Keratinocyte (primary cell): ENCODE results near the gene GTF3C1. TPM values are rescaled to one million over a fixed set of nuclear protein-coding genes. Genes with fewer than 3 reads are reported as not detected.

Source experiments
- DNase-seq: peaks from one replicate; pipeline ENCODE4 v3.0.0-alpha.2; 2011; ENCODE audit warnings: low read depth, missing footprints, low spot score
- FAIRE-seq: peaks from 2 replicates; lab custom pipeline; 2011; peaks lifted over from hg19 to GRCh38; lab: Jason Lieb, UNC
- H2AFZ ChIP-seq: 2 replicates; pipeline ENCODE4 v1.6.0; 2012; ENCODE audit warnings: low read length, control low read depth, inconsistent platforms; ENCODE audit not compliant: control insufficient read depth
- H3K27ac ChIP-seq: 2 replicates; pipeline ENCODE4 v1.5.1; 2011; ENCODE audit warnings: low read length; ENCODE audit not compliant: control insufficient read depth, insufficient read depth
- H3K27me3 ChIP-seq: 3 replicates; pipeline ENCODE4 v1.6.0; 2011; ENCODE audit warnings: low read length; ENCODE audit not compliant: control insufficient read depth, insufficient read depth; ENCODE audit errors: extremely low read depth
- H3K36me3 ChIP-seq, 2 experiments: 2 replicates in 1 of 2; 3 replicates in 1 of 2; pipeline ENCODE4 v1.5.1; 2011; ENCODE audit warnings: low read length in 2 of 2, mild to moderate bottlenecking in 1 of 2; ENCODE audit not compliant: control insufficient read depth in 2 of 2, insufficient read depth in 2 of 2; ENCODE audit errors: extremely low read depth in 1 of 2
- H3K4me1 ChIP-seq: 3 replicates; pipeline ENCODE4 v1.5.1; 2011; ENCODE audit warnings: low read length; ENCODE audit not compliant: control insufficient read depth, insufficient read depth; ENCODE audit errors: extremely low read depth
- H3K4me2 ChIP-seq: 3 replicates; pipeline ENCODE4 v1.6.0; 2011; ENCODE audit warnings: low read depth, low read length; ENCODE audit not compliant: control insufficient read depth, insufficient read depth; ENCODE audit errors: extremely low read depth
- H3K4me3 ChIP-seq, 3 experiments: fragments of 200-600 bp in 1 of 3; sonication (generic) in 1 of 3; 2 replicates in 2 of 3; 3 replicates in 1 of 3; pipeline ENCODE4 v1.5.1; 2011 to 2016; ENCODE audit warnings: low read length in 3 of 3, mild to moderate bottlenecking in 3 of 3, control low read depth in 2 of 3, inconsistent platforms in 1 of 3, low read depth in 1 of 3, mixed read lengths in 1 of 3, mixed run types in 1 of 3, moderate library complexity in 1 of 3; ENCODE audit not compliant: control insufficient read depth in 2 of 3, insufficient read depth in 2 of 3; ENCODE audit errors: extremely low read depth in 1 of 3
- H3K79me2 ChIP-seq: 2 replicates; pipeline ENCODE4 v1.6.0; 2012; ENCODE audit warnings: low read length; ENCODE audit not compliant: control insufficient read depth, insufficient read depth
- H3K9ac ChIP-seq: 3 replicates; pipeline ENCODE4 v1.6.0; 2011; ENCODE audit warnings: low read length; ENCODE audit not compliant: control insufficient read depth, insufficient read depth; ENCODE audit errors: extremely low read depth
- H3K9me1 ChIP-seq: 3 replicates; pipeline ENCODE4 v1.6.0; 2011; ENCODE audit warnings: low read length; ENCODE audit not compliant: control insufficient read depth, insufficient read depth; ENCODE audit errors: extremely low read depth
- H3K9me3 ChIP-seq: 2 replicates; pipeline ENCODE4 v1.5.1; 2012; ENCODE audit warnings: low read depth, low read length; ENCODE audit not compliant: control insufficient read depth
- H4K20me1 ChIP-seq: 3 replicates; pipeline ENCODE4 v1.6.0; 2011; ENCODE audit warnings: low read length; ENCODE audit not compliant: control insufficient read depth, insufficient read depth; ENCODE audit errors: extremely low read depth
- CTCF ChIP-seq, 3 experiments: IDR thresholded peaks in 1 of 3; conservative IDR thresholded peaks in 1 of 3; optimal IDR thresholded peaks in 1 of 3; 2 replicates in 2 of 3; 3 replicates in 1 of 3; pipeline versions ENCODE3 to v1.5.1; 2011; ENCODE audit warnings: low read length in 3 of 3, mild to moderate bottlenecking in 3 of 3, moderate library complexity in 2 of 3, control low read depth in 1 of 3, inconsistent platforms in 1 of 3; ENCODE audit not compliant: insufficient read depth in 2 of 3; ENCODE audit errors: extremely low read depth in 1 of 3
- EZH2 ChIP-seq: IDR thresholded peaks from one replicate; pipeline ENCODE4 v1.6.1; 2012; ENCODE audit warnings: inconsistent platforms, mild to moderate bottlenecking, low read length, moderate library complexity
- dilution Hi-C: fragments of 300-500 bp; cut with MboI; formaldehyde crosslinking; loops from one replicate; pipeline ENCODE4 v1.7.0; 2020; ENCODE audit warnings: low sequenced_read_pairs; ENCODE audit not compliant: extremely low pct_ligation_motif_present
- polyA plus RNA-seq, 5 experiments: library from polyadenylated mRNA; depleted of rRNA in 3 of 5; stranded (reverse) in 3 of 5; stranded (forward) in 1 of 5; unstranded in 1 of 5; fragments of >200 nt; gene quantifications; 1 replicate in 1 of 5; 2 replicates in 3 of 5; 3 replicates in 1 of 5; pipeline versions ENCODE4 v1.2.1 to v1.2.3, GENCODE V29; 2011 to 2012; ENCODE audit warnings: missing spikeins in 2 of 5, low read depth in 1 of 5, low replicate concordance in 1 of 5

The GTF3C1 gene
- polyA plus RNA-seq, 1 donor (not counting 4 experiments of a cell fraction or from before 2014, with no cell fraction given): 23.5 TPM

GRCh38 chr16:27558932-27559331, 9.2 kb upstream of the GTF3C1 start:
- H3K36me3 ChIP-seq: peaks cover under 1 to 4% of the 10 kb centered on the region in 2 experiments
- H2AFZ ChIP-seq: no peak overlapping the region
- no peak overlapping the region for H3K4me3 ChIP-seq
- H3K4me1 ChIP-seq: no peaks in the 10 kb centered on the region
- no peak overlapping the region for H3K27ac ChIP-seq
- H3K79me2 ChIP-seq: peaks cover 2% of the 10 kb centered on the region
- no peaks in the 10 kb centered on the region for H3K27me3 ChIP-seq
- DNase-seq: no peak
- no peak for TF ChIP-seq EZH2
- TF ChIP-seq CTCF (optimal IDR thresholded peaks at IDR 0.05 in 1 of 3, IDR thresholded peaks at IDR 0.05 in 1 of 3, conservative IDR thresholded peaks at IDR 0.05 in 1 of 3; ENCODE audit: extremely low read depth in 1 of 3, insufficient read depth in 2 of 3, low read length in 3 of 3): no peak
- H3K9me3 ChIP-seq: no peaks in the 10 kb centered on the region
- H3K4me2 ChIP-seq: no peak overlapping the region
- no peaks in the 10 kb centered on the region for H3K9me1 ChIP-seq
- no peak overlapping the region for H3K9ac ChIP-seq
- no peak for FAIRE-seq
- dilution Hi-C loops: no loop called here
- H4K20me1 ChIP-seq: no peaks in the 10 kb centered on the region

- Histone ChIP-seq H3K36me3 (peaks cover 1 to 4% of the 10 kb centered on the region in 2 experiments), H4K20me1 (no peaks in the 10 kb centered on the region), H3K27me3 (no peaks in the 10 kb centered on the region), H3K27ac (no peak overlapping the region), H3K79me2 (peaks cover 4% of the 10 kb centered on the region), H3K4me2 (no peak overlapping the region), H3K9me1 (no peaks in the 10 kb centered on the region), H3K4me3 (no peak overlapping the region), H2AFZ (no peak overlapping the region), H3K9me3 (no peaks in the 10 kb centered on the region), H3K9ac (no peak overlapping the region), H3K4me1 (no peaks in the 10 kb centered on the region)
- no peak for FAIRE-seq
- dilution Hi-C loops: no loop called here
- no peak for DNase-seq
- TF ChIP-seq CTCF (optimal IDR thresholded peaks at IDR 0.05 in 1 of 3, IDR thresholded peaks at IDR 0.05 in 1 of 3, conservative IDR thresholded peaks at IDR 0.05 in 1 of 3; ENCODE audit: extremely low read depth in 1 of 3, insufficient read depth in 2 of 3, low read length in 3 of 3) (no peak), EZH2 (no peak)
Measured at GRCh38 chr16:27558434-27558833, 8.7 kb upstream of the GTF3C1 start.
